Pancreas (tissue), 10 donors: ENCODE data around the gene PITPNB. TPM values are rescaled to one million over a fixed set of nuclear protein-coding genes. Genes with fewer than 3 reads are reported as not detected.
A peak's percentile ranks its signal among the peaks of the same experiment; 100 is the strongest.

Experiments
- ATAC-seq, 4 donors: fragments of 200-7000 bp; cut with Tn5 transposase; one replicate each; pipeline versions ENCODE4 v1.8.0 to v1.9.1; 2020; ENCODE audit warnings: mild to moderate bottlenecking in 4 of 4, moderate library complexity in 4 of 4
- DNase-seq, 6 donors: peaks; one replicate each; pipeline ENCODE4 v3.0.0-alpha.2; 2020
- FAIRE-seq: peaks from 2 replicates; lab custom pipeline; 2012; peaks lifted over from hg19 to GRCh38; lab: Jason Lieb, UNC
- H3K27ac ChIP-seq, 4 donors: fragments of 200-600 bp; sonication (generic); 1 replicate in 3 of 4; 2 replicates in 1 of 4; pipeline versions ENCODE4 v1.5.0 to v1.8.0; 2020
- H3K27me3 ChIP-seq, 4 donors: fragments of 200-600 bp; one replicate each; pipeline ENCODE4 v1.8.0; 2021
- H3K36me3 ChIP-seq, 3 donors: fragments of 200-600 bp; sonication (generic) in 1 of 3; one replicate each; pipeline versions ENCODE4 v1.5.0 to v1.8.0; 2020 to 2021
- H3K4me1 ChIP-seq, 3 donors: fragments of 200-600 bp; one replicate each; pipeline ENCODE4 v1.8.0; 2021
- H3K4me3 ChIP-seq, 4 donors: fragments of 200-600 bp; sonication (generic) in 2 of 4; one replicate each; pipeline versions ENCODE4 v1.5.0 to v1.8.0; 2020 to 2021
- H3K9me3 ChIP-seq, 4 donors: fragments of 200-600 bp; one replicate each; pipeline ENCODE4 v1.8.0; 2021
- WGBS, 2 donors: extraction: QIAGEN DNeasy Blood & Tissue Kit; methylation state at CpG; one replicate each; pipeline ENCODE4 v1.1.7; 2013; 5-methylcytosine and 5-hydroxymethylcytosine counted together
- intact Hi-C, 3 donors: fragments of 100-400 bp; cut with DNase I; formaldehyde crosslinking; loops; one replicate each; pipeline versions ENCODE4 v1.11.1 to v1.14.2; 2022
- polyA plus RNA-seq, 2 donors: library from polyadenylated mRNA; stranded (reverse); fragments of 200-250 nt; gene quantifications; one replicate each; pipeline ENCODE4 v1.2.3, GENCODE V29; 2013
- total RNA-seq, 6 donors: library from RNA; stranded (reverse); fragmentation: NEBNext Ultra II Directional in 4 of 6; extraction: Animal tissue kit (Norgen Biotek cat#: 25700) in 4 of 6; gene quantifications; one replicate each; pipeline versions ENCODE4 v1.2.1 to v1.2.4, GENCODE V29; 2021 to 2023
- TF ChIP-seq, protein P1 (sequence below), 4 donors: fragments of 200-600 bp; sonication (generic) in 3 of 4; IDR thresholded peaks; one replicate each; pipeline versions ENCODE4 v1.5.0 to v1.8.0; 2021; ENCODE audit warnings: antibody characterized with exemption in 4 of 4
- donor health status: healthy with polysubstance abuse.
- donor health status: DM: no; HTN: no; CAD: no; lungs with moderate emphysema.
- donor health status: DM: no; HTN: no; CAD: no.
- donor health status: control.
- donor health status: control.
- donor health status: Bipolar disorder and iron deficiency.
- donor health status: DM: yes; HTN: yes; CAD: no.
- donor health status: DM: no; HTN: no; CAD: no.
- donor health status: DM: no; HTN: no; CAD: no.
- donor health status: DM: yes; HTN: yes; CAD: no.

The PITPNB gene
- total and polyA plus RNA-seq, 8 donors, result 14.3 to 38.0 (median 26.2) TPM

DNA sequence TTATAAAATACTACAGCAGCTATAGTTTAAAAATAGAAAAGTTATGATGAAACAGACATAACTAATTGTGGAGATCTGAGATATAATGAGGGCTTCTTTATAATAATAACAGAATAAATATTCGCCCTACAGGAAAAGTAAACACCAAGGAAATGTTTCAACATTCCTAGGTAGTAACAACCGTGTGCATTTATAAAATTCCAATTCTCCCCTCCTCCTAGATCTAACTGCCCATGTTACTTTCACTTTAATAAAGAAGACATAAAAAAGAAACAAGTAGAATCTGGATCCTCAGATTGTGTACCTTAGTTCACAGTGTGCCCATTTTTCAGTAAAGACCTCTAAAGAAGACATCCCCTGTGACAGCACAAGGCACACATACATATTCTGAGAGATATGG lies 59.7 kb downstream of the PITPNB start:
- Histone ChIP-seq H3K4me3 (no peak overlapping the region), H3K9me3 (no peaks in the 10 kb centered on the region), H3K27me3 (no peaks in the 10 kb centered on the region), H3K36me3 (peaks cover 0 to 10% (median 0%) of the 10 kb centered on the region in 3 donors), H3K4me1 (peaks cover 6 to 26% (median 15%) of the 10 kb centered on the region in 3 donors), H3K27ac (peak overlapping the region in 1 of 4 donors; percentile 32)
- intact Hi-C loops, result no loop called here
- ATAC-seq (peak in 2 of 4 donors; percentile 39 to 70), FAIRE-seq (peak; percentile 17), DNase-seq (no peak)
- TF ChIP-seq, protein P1, sequence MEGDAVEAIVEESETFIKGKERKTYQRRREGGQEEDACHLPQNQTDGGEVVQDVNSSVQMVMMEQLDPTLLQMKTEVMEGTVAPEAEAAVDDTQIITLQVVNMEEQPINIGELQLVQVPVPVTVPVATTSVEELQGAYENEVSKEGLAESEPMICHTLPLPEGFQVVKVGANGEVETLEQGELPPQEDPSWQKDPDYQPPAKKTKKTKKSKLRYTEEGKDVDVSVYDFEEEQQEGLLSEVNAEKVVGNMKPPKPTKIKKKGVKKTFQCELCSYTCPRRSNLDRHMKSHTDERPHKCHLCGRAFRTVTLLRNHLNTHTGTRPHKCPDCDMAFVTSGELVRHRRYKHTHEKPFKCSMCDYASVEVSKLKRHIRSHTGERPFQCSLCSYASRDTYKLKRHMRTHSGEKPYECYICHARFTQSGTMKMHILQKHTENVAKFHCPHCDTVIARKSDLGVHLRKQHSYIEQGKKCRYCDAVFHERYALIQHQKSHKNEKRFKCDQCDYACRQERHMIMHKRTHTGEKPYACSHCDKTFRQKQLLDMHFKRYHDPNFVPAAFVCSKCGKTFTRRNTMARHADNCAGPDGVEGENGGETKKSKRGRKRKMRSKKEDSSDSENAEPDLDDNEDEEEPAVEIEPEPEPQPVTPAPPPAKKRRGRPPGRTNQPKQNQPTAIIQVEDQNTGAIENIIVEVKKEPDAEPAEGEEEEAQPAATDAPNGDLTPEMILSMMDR (IDR thresholded peaks at IDR 0.05), result no peak
- WGBS, 2 donors, result 16 to 17% methylated on average over 2 of the region's 2 CpGs

DNA sequence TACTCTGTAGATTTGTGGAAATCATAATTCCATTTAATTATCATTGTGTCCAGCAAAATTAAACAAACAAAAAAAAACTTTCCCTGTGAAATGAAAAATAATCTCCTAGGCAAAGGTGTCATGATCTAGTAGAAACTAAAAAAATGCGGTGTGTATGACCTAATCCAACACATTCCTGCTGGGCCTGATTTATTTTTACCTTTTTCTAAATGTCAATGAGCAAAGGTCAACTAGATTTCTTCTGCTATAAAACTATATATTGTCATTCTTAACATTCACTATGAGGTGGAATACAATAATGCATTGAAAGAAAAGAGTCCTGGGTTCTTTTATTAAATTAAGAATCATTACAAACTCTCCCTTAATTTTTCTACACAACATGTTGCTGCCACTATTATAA lies 60.4 kb downstream of the PITPNB start:
- H3K27me3 ChIP-seq, result no peaks in the 10 kb centered on the region
- WGBS, 2 donors, result 27 to 36% methylated on average over 1 of the region's 1 CpG
- no peak overlapping the region for H3K27ac ChIP-seq
- H3K4me1 ChIP-seq, result peaks cover 6 to 21% (median 15%) of the 10 kb centered on the region in 3 donors
- peaks cover 0 to 14% (median 0%) of the 10 kb centered on the region in 3 donors for H3K36me3 ChIP-seq
- no peak overlapping the region for H3K4me3 ChIP-seq
- FAIRE-seq (peak; percentile 57), ATAC-seq (no peak), DNase-seq (no peak)
- H3K9me3 ChIP-seq, result no peaks in the 10 kb centered on the region
- intact Hi-C loops, result no loop called here
- TF ChIP-seq, protein P1 (IDR thresholded peaks at IDR 0.05), result no peak

DNA sequence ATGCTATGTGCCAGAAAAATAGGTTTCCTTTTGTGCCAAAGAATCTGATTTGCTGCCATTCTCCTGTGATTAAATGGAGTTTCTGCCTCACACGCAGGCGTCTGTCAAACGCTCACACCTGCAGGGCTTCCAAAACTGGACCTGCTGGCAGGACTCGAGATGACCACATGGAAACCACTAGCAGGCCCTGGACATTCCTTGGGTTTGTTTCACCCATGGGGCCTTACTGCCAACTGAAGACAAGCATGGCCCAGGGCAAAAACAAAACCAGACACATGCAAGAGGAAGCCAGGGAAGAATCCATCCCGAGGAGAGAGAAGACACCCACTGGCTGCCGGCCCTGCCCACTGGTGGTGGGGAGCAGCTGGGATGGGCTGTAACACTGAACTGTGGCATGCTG lies 61.6 kb downstream of the PITPNB start:
- no peak for DNase-seq
- FAIRE-seq, result no peak
- H3K27me3 ChIP-seq, result no peaks in the 10 kb centered on the region
- WGBS, 2 donors, result 80 to 82% methylated on average over 6 of the region's 6 CpGs
- intact Hi-C loops, result no loop called here
- TF ChIP-seq, protein P1 (IDR thresholded peaks at IDR 0.05), result no peak
- H3K9me3 ChIP-seq, result no peaks in the 10 kb centered on the region
- H3K4me1 ChIP-seq, result peaks cover 6 to 15% (median 11%) of the 10 kb centered on the region in 3 donors
- no peak for ATAC-seq
- no peak overlapping the region for H3K27ac ChIP-seq
- H3K4me3 ChIP-seq, result no peak overlapping the region
- H3K36me3 ChIP-seq, result peaks cover 0 to 26% (median under 1%) of the 10 kb centered on the region in 3 donors

- Histone ChIP-seq H3K27me3 (no peaks in the 10 kb centered on the region), H3K27ac (no peak overlapping the region), H3K36me3 (peaks cover under 1 to 35% (median 7%) of the 10 kb centered on the region in 3 donors), H3K9me3 (no peaks in the 10 kb centered on the region), H3K4me1 (peaks cover 6 to 15% (median 11%) of the 10 kb centered on the region in 3 donors), H3K4me3 (no peak overlapping the region)
- TF ChIP-seq, protein P1 (IDR thresholded peaks at IDR 0.05), result no peak
- WGBS, 2 donors, result 96 to 97% methylated on average over 4 of the region's 4 CpGs
- FAIRE-seq (no peak), ATAC-seq (no peak), DNase-seq (no peak)
- intact Hi-C loops, result no loop called here
Observed at GRCh38 chr22:27856386-27856785, 62.7 kb downstream of the PITPNB start.

- no peak for DNase-seq
- H3K4me3 ChIP-seq, result no peak overlapping the region
- TF ChIP-seq, protein P1 (IDR thresholded peaks at IDR 0.05), result no peak
- H3K27me3 ChIP-seq, result no peaks in the 10 kb centered on the region
- intact Hi-C loops, result no loop called here
- no peaks in the 10 kb centered on the region for H3K9me3 ChIP-seq
- peaks cover 1 to 3% (median 2%) of the 10 kb centered on the region in 3 donors for H3K4me1 ChIP-seq
- WGBS, 2 donors, result 84 to 87% methylated on average over 6 of the region's 6 CpGs
- H3K36me3 ChIP-seq, result peaks cover 3 to 35% (median 7%) of the 10 kb centered on the region in 3 donors
- no peak for FAIRE-seq
- no peak for ATAC-seq
- H3K27ac ChIP-seq, result no peak overlapping the region
Observed at GRCh38 chr22:27853424-27853823, 65.6 kb downstream of the PITPNB start.
